Osteoblast (primary cell): ENCODE results near the gene CCDC148. TPM values are rescaled to one million over a fixed set of nuclear protein-coding genes. Genes with fewer than 3 reads are reported as not detected.

Experiments used
- DNase-seq: peaks from one replicate; pipeline ENCODE4 v3.0.0; 2011; ENCODE audit warnings: low spot score, mixed read lengths; ENCODE audit not compliant: insufficient read length; ENCODE audit errors: missing footprints
- H2AFZ ChIP-seq: 2 replicates; pipeline ENCODE4 v1.6.0; 2011; ENCODE audit warnings: mild to moderate bottlenecking, low read length
- H3K27ac ChIP-seq: 2 replicates; pipeline ENCODE4 v1.5.1; 2011; ENCODE audit warnings: mild to moderate bottlenecking, low read depth, low read length, moderate library complexity
- H3K27me3 ChIP-seq: 2 replicates; pipeline ENCODE4 v1.6.0; 2012; ENCODE audit warnings: mild to moderate bottlenecking, control low read depth, inconsistent platforms, low read length, moderate library complexity; ENCODE audit not compliant: insufficient read depth
- H3K36me3 ChIP-seq: 2 replicates; pipeline ENCODE4 v1.5.1; 2011; ENCODE audit warnings: mild to moderate bottlenecking, low read length, control low read depth, moderate library complexity; ENCODE audit not compliant: insufficient read depth
- H3K4me1 ChIP-seq: 2 replicates; pipeline ENCODE4 v1.5.1; 2011; ENCODE audit warnings: mild to moderate bottlenecking, low read length, control low read depth, moderate library complexity; ENCODE audit not compliant: insufficient read depth
- H3K4me2 ChIP-seq: 2 replicates; pipeline ENCODE4 v1.6.0; 2011; ENCODE audit warnings: mild to moderate bottlenecking, low read length; ENCODE audit not compliant: insufficient read depth
- H3K4me3 ChIP-seq: fragments of 200-600 bp; sonication (generic); 3 replicates; pipeline ENCODE4 v1.5.1; 2012; ENCODE audit warnings: mild to moderate bottlenecking, low read length, inconsistent platforms; ENCODE audit not compliant: insufficient read depth
- H3K79me2 ChIP-seq: 2 replicates; pipeline ENCODE4 v1.6.0; 2012; ENCODE audit warnings: mild to moderate bottlenecking, low read length, control low read depth, inconsistent platforms; ENCODE audit not compliant: insufficient read depth
- H3K9me3 ChIP-seq: 2 replicates; pipeline ENCODE4 v1.5.1; 2011; ENCODE audit warnings: low read depth, low read length, control low read depth
- H4K20me1 ChIP-seq: 2 replicates; pipeline ENCODE4 v1.6.0; 2012; ENCODE audit warnings: mild to moderate bottlenecking, low read length, control low read depth; ENCODE audit not compliant: insufficient read depth
- total RNA-seq: library from RNA; depleted of rRNA; stranded (reverse); fragments of >200 nt; gene quantifications from 2 replicates; pipeline ENCODE4 v1.2.3, GENCODE V29; 2012
- TF ChIP-seq, protein P1 (sequence below): IDR thresholded peaks from 2 replicates; pipeline ENCODE4 v1.5.1; 2011; ENCODE audit warnings: mild to moderate bottlenecking, low read depth, low read length, moderate library complexity; ENCODE audit errors: extremely low read depth

CCDC148 gene
- total RNA-seq, 1 donor = 1.8 TPM

DNA sequence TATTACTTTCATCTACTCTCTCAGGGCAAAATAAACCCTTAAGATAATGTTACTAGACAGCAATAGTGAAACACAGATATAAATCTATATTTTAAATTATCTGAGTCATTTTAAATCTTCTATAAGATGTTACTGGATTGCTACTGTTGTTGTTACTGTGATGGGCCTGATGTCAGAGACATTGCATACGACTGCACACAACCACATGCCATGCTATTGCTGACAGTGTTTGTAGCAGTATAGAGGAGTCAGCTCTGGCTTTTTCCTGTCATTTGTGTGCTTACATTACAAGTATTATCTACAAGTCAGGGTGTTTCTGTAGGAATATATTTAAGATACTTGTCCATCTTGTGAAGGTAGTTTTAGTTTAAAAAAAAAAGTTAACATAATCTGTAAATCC, 63.9 kb downstream of the CCDC148 start:
- Histone ChIP-seq H4K20me1 (no peaks in the 10 kb centered on the region), H3K27me3 (no peaks in the 10 kb centered on the region), H2AFZ (no peak overlapping the region), H3K4me3 (no peak overlapping the region), H3K4me2 (no peak overlapping the region), H3K4me1 (peaks cover 18% of the 10 kb centered on the region), H3K36me3 (no peaks in the 10 kb centered on the region), H3K79me2 (no peaks in the 10 kb centered on the region), H3K27ac (no peak overlapping the region), H3K9me3 (no peaks in the 10 kb centered on the region)
- no peak for DNase-seq
- TF ChIP-seq, protein P1, sequence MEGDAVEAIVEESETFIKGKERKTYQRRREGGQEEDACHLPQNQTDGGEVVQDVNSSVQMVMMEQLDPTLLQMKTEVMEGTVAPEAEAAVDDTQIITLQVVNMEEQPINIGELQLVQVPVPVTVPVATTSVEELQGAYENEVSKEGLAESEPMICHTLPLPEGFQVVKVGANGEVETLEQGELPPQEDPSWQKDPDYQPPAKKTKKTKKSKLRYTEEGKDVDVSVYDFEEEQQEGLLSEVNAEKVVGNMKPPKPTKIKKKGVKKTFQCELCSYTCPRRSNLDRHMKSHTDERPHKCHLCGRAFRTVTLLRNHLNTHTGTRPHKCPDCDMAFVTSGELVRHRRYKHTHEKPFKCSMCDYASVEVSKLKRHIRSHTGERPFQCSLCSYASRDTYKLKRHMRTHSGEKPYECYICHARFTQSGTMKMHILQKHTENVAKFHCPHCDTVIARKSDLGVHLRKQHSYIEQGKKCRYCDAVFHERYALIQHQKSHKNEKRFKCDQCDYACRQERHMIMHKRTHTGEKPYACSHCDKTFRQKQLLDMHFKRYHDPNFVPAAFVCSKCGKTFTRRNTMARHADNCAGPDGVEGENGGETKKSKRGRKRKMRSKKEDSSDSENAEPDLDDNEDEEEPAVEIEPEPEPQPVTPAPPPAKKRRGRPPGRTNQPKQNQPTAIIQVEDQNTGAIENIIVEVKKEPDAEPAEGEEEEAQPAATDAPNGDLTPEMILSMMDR = no peak

DNA sequence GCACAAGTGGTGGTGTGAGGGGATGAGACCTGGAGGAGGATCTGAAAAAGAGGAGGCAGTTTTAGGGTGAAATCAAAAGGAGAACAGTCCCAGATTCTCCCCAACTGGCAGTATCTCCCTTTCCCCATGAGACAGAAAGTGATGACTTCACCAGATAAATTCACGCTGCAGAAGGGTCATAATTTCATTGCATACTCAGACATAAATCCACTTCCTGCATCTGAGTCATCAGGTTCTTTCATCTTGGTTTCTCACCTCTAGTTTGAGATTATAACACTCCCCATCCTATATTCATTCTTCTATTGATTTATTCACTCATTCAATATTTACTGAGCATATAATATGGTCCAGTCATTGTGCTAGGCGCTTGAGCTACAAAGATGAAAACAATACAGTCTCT, 64.7 kb downstream of the CCDC148 start:
- H3K36me3 ChIP-seq = no peaks in the 10 kb centered on the region
- no peaks in the 10 kb centered on the region for H4K20me1 ChIP-seq
- H3K27ac ChIP-seq = no peak overlapping the region
- H3K4me2 ChIP-seq = peak overlapping the region; percentile 28
- no peak overlapping the region for H3K4me3 ChIP-seq
- peak overlapping the region; percentile 31 for H2AFZ ChIP-seq
- H3K4me1 ChIP-seq = peaks cover 18% of the 10 kb centered on the region
- no peak for DNase-seq
- no peaks in the 10 kb centered on the region for H3K79me2 ChIP-seq
- no peaks in the 10 kb centered on the region for H3K9me3 ChIP-seq
- H3K27me3 ChIP-seq = no peaks in the 10 kb centered on the region
- TF ChIP-seq, protein P1 = no peak

DNA sequence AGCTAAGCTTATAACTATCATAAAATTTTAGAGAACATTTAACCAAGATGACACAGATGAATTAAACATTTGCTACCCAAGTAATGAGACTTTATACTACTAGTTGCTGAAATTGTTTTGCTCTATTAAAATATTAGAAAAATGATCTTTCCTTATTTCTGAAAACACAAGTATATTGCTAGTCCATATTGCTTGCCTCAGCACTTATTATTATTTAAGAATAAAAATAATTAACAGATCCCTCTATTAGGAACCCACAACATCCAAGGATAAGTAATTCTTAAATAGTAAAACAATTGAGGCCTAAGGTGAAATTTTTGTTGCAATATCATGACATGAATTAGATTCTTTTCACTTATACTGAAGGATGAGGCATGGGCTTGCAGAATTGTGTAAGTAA, 65.2 kb downstream of the CCDC148 start:
- TF ChIP-seq, protein P1 = no peak
- no peak overlapping the region for H3K27ac ChIP-seq
- H3K27me3 ChIP-seq = no peaks in the 10 kb centered on the region
- H4K20me1 ChIP-seq = no peaks in the 10 kb centered on the region
- H3K4me3 ChIP-seq = no peak overlapping the region
- no peak overlapping the region for H3K4me2 ChIP-seq
- DNase-seq = no peak
- H2AFZ ChIP-seq = no peak overlapping the region
- H3K36me3 ChIP-seq = no peaks in the 10 kb centered on the region
- H3K9me3 ChIP-seq = no peaks in the 10 kb centered on the region
- H3K4me1 ChIP-seq = peaks cover 18% of the 10 kb centered on the region
- H3K79me2 ChIP-seq = no peaks in the 10 kb centered on the region

DNA sequence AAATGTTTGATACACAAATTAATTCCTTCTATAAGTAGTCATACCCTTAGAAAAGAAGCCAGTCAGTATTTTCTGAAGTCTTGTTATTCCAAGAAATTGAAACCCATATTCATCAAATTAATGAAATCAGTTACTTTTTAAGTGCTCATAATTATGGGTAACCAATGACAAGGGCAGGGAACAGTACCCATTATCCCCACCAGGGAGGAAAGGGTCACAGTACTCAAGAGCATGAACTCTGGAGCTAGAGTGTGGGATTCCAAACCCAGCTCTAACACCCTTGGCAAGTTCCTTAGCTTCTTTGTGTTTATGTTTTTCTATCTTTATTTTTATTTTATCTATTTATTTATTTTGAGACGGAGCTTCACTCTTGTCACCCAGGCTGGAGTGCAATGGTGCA, 68.4 kb downstream of the CCDC148 start:
- TF ChIP-seq, protein P1 = no peak
- H3K4me1 ChIP-seq = peaks cover 3% of the 10 kb centered on the region
- H2AFZ ChIP-seq = no peak overlapping the region
- H3K4me3 ChIP-seq = no peak overlapping the region
- H3K79me2 ChIP-seq = no peaks in the 10 kb centered on the region
- no peaks in the 10 kb centered on the region for H3K36me3 ChIP-seq
- H3K9me3 ChIP-seq = no peaks in the 10 kb centered on the region
- H4K20me1 ChIP-seq = no peaks in the 10 kb centered on the region
- H3K27ac ChIP-seq = no peak overlapping the region
- no peaks in the 10 kb centered on the region for H3K27me3 ChIP-seq
- no peak overlapping the region for H3K4me2 ChIP-seq
- no peak for DNase-seq
